ENCODE data around the gene XAB2.

DNA sequence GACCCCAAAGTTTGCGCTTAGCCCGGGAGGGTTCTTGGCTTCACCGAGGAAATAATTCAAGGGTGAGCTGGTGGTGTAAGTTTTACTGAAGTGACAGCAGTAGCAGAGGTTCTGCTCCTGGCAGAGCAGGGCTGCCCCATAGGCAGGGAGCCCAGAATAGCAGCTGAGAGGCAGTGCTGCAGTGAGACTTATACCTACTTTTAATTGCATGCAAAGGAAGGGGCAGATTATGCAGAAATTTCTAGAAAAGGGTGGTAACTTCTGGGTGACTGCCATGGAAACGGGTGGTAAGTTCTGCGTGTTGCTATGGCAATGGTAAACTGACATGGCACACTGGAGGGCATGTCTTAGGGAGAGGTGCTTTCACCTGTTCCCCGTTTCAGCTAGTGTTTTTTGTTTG is 51.2 kb downstream of the XAB2 start:
- no peak for TF ChIP-seq POLR2A (IDR thresholded peaks at IDR 0.05; ENCODE audit: low read length)
- no peak for TF ChIP-seq GATA1 (IDR thresholded peaks at IDR 0.05; ENCODE audit: low read depth, low read length)

Data from erythroblast (primary cell).